CD4-positive, alpha-beta T cell treated with Interleukin-1 beta for 1 hour (primary cell): ENCODE data around the gene ABLIM2.

ENCODE experiments used
- DNase-seq, 2 donors: peaks; one replicate each; pipeline ENCODE4 v3.0.0-alpha.2; 2020 to 2022

Gene ABLIM2

DNA sequence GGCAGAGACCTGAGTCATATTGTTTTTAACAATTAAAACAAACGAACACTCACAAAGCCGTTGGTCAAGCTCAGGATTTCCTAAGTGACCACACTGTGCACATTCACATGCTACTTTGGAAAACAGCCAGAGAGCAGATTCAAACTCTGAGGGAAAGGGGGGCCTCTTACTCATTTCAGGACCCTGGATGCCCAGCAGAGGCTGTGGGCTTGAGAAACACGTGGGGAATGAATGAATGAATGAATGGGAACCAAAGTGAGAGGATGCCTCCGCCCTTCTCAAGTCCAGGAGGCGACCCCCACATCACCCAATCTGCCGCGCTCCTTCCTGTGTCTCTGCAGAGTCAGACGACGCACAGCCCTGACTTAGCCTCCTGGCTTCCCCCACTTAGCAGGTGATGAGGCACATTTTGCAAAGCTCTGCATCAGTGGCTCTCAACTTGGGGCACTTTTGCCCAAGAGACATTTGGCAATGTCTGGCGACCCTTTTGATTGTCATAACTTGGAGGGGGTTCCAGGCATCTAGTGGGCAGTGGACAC is 76.0 kb downstream of the ABLIM2 start:
- no peak for DNase-seq

DNA sequence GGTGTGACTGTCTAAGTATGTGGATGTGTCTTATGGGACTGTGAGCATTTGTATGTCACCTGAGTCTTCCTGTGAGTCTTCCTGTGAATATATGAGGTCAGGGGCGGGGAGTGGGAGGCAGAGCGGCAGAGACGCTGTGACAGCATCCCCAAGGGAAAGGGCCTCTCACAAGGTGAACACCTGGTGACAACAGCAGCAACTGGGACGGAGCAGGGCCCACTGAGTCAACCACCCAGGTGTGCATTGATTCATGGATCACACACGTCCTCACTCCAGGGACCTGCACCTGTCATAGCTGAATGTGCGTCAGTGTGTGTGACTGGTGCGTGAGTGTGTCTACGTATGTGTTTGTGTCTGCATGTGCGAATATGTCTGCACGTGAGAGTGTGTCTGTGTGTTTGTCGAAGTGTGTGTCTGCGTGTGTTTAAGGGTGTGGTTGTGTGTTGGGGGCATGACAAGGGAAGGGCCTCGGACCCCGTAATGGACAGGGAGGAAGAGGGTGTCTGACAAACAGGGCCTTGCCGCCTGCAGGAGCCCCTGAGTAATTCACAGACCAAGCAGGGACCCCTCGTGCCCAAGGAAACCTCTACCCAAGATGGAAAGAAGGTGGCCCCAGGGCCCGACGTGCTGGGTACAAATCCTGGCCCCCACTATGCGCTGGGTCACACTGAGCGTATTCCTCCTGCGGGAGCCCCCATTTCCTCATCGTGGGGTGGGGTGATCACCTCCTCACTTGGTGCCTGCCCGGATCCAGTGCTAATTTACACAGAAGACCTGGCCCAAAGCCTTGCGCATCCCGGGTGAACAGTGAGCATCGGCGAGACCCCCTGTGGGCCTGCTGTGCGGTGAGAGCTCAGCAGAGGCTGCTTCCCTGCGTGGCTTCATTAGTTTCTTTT is 76.7 kb downstream of the ABLIM2 start:
- no peak for DNase-seq

DNA sequence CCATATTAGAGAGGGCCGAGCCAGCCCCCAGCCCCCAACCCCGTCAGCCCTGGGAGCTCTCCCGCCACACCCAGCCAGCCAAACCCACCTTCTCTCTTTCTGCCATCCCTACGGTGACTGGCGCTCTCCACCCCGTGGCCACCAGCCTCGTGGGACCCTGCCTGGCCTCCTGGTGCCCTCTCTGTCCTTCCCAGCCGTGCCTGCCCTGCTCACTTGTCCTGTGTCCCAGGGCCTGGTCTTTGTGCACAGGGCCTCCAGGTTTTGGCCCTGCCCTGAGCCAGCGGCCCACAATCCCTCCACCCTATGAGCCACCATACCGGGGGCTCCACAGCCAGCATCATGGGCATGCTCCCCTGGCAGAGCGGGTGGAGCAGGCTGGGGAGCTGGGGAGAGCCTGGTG is 77.4 kb downstream of the ABLIM2 start:
- no peak for DNase-seq

DNA sequence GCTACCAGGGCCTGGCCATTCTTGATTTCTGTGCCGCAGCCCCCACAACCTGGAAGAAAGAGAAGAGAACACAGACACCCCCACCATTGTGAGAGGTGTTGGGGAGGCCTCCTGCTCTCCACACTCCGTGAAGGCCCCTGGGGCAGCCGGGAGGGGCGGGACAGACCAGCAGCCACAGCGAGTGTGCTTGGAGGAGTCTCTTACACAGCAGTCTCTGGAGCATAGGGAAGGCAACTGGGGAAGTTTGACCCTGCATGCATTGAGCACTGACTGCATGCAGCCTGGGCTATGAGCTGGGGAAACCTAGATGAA is 77.9 kb downstream of the ABLIM2 start:
- DNase-seq = no peak

DNA sequence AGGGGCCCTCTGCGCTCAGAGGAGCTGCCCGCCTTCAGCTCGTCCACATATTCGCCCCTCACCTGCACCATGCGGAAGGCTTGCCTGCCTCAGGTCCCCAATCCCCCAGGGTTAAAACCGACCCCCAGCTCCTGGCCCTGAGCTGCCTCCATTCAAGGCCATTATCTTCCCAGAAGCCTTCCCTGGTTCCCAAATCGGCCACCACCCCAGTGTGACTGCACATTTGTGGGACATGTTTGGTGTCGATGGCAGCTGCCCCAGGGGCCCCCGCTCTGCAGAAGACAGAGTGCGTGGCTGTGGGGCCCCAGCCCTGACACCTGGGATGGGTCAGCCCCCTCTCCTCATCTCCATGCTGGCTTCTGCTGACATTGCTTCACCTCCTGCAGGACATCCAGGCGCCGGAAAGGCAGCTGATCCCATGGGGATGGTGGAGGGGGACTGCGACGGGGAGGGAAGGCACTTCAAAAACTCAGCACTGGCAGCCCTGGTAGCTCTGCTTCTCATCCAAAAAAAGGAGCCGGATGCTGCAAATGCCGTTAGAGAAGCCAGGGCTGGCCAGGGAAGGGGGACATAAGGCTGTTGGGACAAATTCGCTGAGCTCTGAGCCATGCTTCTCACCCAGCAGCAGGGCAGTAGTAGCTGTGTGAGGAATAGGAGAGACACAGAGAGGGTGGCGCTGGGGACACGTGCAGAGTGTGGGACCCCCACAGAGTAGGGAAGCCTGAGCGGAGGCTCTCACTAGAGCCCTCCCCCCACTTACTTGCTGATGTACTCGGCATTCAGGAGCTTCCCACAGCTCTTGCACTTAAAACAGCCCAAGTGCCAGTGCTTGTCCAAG is 78.5 kb downstream of the ABLIM2 start:
- DNase-seq = no peak

DNA sequence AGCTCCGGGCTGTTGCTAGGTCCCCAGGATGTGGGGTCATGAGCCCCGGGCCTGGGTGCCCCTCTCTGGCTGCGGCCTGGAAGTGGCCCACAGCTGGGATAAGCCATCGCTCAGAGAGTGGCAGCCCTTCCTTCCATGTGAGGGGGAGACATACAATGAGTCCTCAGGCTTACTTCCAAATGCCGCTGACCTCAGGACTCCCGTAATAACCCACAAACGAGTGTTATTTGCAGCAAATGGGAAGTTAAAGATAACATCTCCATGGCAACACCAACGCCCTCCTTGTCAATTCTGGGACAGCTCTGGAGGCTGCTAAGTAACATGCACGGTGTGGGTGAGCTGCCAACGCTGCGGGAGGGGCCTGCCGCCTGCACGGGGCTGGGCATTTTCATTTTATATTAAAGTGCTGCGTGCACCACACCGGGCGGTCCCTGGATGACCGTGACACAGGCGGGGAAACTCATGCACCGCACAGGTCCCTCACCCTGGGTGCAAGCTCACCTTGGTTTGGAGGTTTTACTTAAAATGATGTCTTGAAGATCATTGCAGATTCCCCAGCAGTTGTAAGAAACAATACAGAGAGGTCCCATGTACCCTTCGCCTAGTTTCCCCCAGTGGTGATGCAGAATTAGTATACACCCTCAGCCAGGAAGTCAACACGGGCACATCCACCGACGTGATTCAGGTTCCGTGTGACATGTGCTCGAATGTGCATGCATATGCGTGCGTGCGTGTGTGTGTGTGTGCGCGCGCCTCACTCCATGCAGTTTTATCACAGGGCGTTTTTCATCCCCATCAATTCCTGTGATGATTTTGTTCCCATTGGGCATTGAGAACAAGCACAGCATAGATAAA is 79.4 kb downstream of the ABLIM2 start:
- DNase-seq = no peak

DNA sequence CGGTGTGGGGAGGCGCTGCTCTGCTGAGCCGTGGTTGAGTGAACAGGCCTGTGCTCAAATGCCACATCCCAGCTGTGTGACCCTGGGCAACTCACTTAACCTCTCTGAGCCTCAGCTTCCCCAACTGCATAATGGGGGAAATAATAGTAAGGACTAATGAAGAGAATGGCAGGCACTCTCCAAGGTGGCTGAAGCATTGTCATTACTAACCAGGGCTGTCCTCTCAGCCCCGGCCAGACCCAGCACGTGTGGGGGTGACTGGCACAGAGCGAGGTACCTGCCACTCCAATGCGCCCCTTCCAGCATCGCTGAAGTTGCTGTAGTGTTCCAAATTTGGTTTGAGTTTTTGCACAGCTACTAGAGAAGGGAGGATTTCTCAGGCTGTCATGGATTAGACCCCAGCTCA is 80.0 kb downstream of the ABLIM2 start:
- DNase-seq = no peak

DNA sequence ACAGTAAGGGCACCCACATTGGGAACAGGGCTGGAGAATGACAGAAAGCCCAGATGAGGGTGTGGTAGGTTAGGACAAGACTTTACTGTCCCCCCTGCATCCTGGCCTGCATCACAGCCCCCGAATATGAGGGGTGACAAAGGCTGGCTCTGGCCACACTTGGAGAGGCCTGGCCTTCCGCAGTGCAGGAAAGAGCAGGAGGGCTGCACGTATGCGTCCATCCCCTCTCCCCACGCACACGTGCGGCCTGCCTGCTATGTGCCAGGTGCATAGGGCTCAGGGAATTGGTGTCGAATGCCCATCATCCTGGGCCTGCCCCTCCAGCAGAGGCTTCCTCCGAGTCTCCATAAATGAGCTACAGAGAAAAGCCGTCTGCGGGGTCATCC is 80.5 kb downstream of the ABLIM2 start:
- no peak for DNase-seq

DNA sequence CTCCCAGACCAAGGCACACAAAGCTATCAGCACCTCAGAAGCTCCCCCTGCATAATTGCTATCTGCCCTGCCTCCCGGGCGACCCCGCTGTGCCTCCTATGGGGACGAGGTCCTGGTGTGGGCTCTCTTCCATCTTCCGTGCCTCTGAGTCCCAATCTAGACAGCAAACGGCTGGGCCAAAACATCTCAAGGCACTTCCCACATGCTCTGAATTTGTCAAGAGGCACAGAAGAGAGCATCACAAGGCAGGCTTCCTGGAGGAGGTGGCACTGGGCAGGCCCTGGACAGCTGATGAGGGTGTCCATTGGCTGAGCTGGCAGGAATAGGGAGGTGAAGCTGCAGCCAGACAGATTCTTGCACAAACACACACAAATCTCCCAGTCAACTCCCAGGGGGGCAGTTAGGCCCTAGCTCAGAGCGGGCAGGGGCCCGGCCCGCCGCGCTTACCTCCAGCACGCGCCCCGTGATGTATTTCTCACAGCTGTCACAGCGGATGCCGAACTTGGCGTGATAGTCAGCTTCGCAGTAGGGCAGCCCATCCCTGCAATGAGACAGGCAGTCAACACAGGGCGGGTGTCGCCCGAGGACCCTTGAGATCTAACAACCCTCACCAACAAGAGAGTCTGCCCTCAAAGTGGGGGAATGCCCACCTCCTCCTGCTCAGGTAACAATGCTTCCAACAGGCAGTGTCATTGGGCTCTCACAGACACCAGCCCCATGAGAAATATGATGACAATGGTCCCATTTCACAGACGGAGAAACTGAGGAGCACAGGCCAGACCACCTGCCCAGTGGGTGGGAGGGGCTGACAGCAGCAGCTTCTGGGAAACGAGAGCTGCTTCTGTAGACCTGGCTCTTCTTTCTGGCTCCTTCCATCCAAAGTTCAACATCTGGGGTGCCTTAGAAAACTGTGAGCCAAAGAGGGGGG is 81.2 kb downstream of the ABLIM2 start:
- DNase-seq = no peak

DNA sequence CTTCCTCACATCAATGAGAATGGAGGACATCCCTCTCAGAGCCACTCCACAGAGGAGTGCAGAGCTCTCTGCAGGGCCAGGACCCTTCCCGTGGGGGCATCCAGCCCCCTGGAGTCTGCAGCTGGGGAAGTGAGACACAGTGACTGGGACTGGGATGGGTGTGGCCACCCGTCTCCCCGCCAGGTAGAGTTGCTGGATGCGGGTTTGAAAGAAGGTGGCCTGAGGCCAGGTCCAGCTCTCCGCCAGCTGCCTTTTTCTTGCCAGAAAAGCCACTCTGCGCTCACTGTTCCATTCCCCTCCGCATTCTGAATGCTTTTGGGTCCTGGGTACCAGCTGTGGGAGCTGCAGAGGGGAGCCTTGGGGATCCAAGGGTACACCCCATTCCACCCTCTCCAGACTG is 82.6 kb downstream of the ABLIM2 start:
- DNase-seq = no peak

DNA sequence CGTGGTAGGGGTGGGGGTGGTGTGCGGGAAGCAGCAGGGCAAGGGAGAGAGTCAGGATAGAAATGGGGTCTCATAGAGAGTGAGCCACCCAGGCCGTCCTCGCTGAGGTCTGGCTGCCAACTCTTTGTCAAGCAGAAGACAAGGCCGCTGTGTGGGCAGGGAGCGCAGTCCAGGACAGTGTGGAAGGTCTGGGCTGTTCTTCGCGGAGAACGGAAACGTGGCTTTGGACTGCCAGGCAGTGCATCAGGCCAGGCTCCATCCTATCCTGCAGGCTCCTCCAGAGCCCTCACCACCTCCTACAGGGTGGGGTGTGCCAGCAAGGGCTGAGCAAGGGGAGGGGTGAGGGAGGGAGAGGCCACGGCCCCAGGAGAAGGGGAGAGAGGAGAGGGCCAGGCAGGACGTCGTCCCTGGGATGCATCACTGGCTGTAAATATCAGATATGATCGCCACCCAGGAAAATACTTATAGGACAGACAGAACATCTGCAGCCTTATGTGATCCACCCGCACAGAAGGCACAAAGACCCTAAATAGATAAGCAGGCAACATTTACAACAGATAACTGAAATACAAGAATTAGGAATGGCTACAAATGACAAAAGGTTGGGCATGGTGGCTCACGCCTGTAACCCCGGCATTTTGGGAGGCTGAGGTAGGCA is 85.3 kb downstream of the ABLIM2 start:
- no peak for DNase-seq

DNA sequence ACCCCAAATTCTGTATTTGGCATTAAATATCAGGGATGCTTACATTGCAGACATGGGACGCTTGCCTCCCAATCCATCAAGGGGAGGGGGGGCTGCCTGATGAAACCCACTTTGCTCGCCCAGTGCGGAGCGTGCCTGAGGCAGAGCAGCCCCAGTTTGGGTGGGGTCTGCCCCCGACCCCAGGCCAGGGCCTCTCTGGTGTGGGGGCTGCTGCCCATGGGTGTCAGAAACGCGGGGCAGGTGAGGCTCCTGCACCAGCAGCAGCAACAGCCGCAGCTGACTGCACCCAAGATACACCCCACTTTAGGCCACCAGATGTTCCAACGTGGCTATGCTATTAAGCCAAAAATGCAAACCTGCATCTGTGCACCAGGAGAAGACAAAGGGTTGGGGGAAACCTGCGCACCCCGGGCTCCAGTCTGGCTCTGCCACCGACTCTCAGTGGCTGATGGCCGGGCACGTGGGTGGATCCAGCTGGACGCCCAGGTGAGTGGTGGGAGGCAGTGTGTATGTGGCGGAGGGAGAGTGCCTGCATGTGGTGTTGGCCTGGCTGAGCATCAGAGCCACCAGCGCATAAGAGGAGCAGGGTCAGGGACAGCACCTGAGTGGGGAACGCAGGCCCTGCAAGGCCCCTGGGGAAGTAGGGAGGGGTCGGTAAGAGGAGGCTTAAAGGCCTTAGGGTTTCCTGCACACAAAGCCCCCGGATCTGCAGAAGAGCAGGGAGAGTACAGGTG is 86.2 kb downstream of the ABLIM2 start:
- DNase-seq = no peak

DNA sequence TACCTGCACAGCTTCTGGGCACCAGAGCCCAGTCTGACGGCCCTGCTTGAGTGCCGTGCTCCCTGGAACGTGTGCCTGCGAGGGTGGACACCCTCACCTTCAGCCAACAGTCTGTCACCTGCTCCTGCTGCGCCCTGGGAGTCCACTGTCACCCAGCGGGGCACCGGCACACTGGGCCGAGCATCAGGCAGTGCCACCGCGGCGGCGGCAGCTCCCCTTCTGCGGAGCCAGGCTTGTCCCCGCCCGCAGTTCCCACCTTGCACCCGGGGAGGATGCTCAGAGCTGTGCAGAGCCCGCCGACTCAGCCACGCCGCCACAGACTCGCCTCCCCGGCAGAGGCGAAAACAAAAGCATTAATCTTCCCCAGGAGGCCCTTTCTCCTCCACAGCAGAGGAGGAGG is 86.8 kb downstream of the ABLIM2 start:
- DNase-seq = no peak

DNA sequence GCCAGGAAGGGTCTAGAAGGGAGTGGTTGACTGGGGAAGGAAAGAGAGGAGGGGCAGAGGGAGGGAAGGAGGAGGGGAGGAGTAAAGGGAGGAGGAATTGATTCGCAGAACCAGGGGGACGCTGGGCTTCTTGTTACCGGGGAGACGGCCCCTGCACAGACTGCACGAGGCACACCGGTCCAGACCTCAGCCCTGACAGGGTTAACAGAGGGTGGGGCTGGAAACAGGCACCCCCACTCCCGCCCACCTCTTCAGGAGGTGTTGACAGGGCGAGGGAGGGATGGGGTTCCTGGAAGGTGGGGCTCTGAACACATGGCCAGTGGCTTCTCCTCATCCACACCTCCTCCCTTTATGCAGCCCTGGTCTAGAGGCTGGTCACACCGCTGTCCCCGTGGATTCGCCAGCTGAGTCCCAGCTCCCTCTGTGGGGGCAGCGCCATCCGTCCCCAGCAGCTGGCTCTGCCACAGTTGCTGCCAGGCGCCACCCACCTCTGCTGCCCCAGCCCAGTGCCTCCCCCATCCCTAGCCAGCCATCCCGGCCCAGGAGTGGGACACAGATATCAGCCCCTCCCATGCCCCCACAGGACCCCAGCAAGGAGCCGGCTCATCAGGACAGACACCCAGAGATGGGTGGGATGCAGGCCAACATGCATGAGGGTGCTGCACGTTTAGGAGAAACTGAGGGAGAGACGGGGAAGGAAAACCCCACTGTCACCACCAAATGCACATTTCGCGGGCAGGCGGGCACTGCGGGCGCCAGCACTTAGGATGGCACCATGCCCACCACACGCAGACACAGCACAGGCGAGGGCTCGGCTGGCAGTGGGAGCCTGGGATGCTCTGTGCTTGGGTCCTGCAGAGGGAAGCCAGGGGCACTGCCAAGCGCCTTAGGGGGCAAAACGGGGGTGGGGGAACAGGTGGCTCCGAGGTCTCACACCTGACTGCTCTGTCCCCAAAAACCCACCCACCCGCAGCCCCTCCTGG is 87.6 kb downstream of the ABLIM2 start:
- DNase-seq = no peak

DNA sequence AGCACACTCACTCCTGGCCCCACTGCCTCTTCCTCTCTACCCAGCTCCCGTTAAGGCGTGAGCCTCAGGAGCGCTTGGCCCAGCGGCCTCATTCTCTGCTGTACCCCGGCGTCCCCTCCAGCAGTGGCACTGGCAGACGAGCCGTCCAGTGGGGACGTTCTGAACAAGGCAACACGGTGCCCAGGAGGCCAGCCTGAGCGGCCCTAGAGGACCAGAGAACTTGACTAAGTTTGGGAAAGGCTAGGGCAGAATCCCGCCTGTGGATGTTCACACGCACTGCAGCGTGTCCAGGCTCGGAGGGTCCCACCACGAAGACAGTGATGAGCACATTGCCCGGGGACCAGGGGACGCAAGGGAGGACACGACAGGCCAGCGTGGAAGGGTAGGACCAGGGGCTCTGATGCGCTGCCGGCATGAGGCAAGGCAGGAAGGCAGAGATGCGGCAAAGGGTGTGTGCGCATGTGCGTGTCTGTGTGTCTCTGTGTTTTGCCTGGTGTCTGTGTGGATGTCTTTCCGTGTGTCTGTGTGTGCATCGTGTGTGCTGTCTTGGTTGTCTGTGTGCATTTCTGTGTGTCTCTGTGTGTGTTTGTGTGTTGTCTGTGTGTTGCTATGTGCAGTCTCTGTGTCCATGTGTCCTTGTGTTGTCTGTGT is 89.4 kb downstream of the ABLIM2 start:
- DNase-seq = no peak

DNA sequence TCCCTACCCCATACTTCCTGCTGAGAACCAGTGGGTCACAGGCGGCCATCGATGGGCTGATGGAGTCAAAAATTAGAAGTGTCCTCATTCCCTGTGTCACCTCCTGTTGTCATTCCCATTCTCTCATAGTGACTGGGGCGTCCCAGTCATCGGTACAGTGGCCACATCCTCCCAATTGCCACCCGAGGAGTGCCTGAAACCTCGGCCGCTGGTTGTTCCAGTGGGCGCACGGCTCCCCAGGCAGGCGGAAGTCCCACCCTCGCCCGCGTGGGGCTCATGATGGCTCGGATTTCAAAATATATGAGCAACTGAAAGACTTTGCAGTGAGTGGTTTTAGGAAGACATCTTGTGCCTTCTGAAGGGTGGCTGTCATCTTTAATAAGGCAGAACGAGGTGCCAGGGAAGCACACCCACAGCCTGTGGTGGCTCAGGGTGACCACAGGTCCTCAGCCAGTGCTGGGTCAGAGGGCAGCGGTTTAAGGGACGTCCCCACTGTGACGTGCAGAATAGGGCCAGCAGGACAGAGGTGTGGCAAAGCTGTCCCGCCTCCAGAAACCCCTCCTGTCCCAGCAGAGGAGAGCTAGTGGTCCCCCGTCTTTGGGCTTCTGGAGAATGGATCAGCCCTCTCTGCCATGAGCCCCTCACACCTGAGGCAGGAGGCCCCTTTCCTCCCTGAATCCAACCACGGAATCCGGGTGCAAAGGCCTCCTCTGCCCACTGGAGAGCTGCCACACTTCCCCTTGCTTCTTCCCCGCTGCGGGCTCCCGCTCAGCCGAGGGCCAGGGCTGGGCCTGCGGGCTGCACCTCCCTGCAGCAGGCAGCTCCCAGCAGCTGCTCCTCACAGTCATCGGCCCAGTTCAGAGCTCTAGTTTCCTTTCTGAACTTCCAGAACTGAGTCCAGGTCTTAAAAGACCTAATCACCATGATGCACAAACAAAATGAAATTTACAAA is 90.4 kb downstream of the ABLIM2 start:
- DNase-seq = no peak

DNA sequence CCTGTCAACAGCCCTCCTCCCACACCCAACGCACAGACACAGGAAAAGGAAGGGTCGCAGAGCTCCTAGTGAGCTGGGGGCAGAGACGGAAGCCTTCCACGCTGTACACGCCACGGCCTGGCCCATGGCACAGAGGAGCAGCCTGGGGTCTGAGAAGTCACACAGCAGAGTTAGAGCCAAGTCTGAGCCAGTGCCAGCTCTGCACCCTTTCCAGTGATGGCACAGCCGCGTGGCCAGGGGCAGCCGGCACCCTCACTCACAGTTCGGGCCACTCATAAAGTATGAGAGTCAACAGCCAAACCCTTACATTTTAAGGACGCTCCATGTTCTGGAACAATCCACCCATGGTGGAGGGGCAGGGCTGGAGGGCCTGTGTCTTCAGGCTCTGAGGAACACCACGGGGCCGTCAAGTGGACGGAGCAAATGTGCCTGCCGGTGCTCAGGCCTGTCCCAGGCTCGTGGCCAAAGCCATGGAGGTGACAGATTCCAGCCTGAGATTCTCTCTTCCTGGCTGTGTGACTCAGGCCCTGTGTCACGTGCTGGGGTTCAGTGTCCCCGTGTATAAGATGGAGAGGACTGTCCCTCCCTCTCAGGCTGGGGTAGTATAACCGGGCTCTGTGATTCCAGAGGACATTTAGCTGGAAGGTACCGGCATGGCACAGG is 91.2 kb downstream of the ABLIM2 start:
- DNase-seq = no peak
